ENCODE measurements around the gene CASZ1. TPM values are rescaled to one million over a fixed set of nuclear protein-coding genes. Genes with fewer than 3 reads are reported as not detected.

The CASZ1 gene
- total RNA-seq, 1 experiment from 2014 or later: 3.9 TPM

DNA sequence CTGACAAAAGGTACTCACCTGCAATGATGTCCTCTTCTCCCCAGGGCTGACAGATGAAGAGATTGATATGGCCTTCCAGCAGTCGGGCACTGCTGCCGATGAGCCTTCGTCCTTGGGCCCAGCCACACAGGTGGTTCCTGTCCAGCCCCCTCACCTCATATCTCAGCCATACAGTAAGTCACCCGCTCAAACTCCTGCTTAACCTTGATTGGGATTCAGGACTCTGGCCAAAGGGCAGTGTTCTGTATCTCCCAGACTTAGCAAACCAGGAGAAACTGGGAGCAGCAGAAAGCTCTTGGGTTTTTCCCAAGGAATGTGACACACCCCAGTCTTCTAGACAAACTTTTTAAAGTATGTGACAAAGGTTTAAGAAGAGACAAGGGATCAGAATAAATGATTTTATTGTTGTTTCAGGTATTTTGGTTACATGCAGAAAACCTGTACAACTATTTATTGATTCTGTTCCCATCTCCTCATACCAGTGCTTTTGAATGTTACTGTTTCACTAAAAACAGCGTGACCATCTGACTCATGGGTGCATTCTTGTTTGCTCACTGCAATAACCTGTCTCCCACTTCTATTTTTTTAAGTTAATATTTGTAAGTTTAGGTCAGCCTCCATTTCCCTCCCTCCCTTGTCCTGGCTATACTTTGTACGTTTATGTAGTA lies 197.1 kb downstream of the CASZ1 start:
- H3K27me3 ChIP-seq (ENCODE audit: insufficient read depth, low read length): no peaks in the 10 kb centered on the region; the same call in 1 of the 2 replicates
- no peak overlapping the region for H2BK5ac ChIP-seq (ENCODE audit: insufficient read length, low read length)
- H3K4me3 Mint-ChIP-seq: no peak overlapping the region
- 0 out of 7 replicates have a peak, but pooled peaks cover 0 to 4% (median 0%) of the 10 kb centered on the region in 3 experiments for H3K36me3 Mint-ChIP-seq (ENCODE audit: insufficient read depth in 1 of 3, low read depth in 3 of 3)
- WGBS (ENCODE audit: extremely low coverage, insufficient read length, low lambda C conversion rate): no CpG with 5 or more reads among the region's 6 CpGs
- no peak overlapping the region for H4K8ac ChIP-seq (replicated peaks; ENCODE audit: insufficient read length, low read depth, low read length)
- no peaks in the 10 kb centered on the region for H3K9me3 Mint-ChIP-seq
- no peak overlapping the region for H3K27ac ChIP-seq (ENCODE audit: insufficient read length, low read depth, low read length)
- no peak overlapping the region for H2BK120ac ChIP-seq (ENCODE audit: low read depth, low read length, poor library complexity, severe bottlenecking)
- peaks cover 2% of the 10 kb centered on the region for H4K20me1 ChIP-seq (ENCODE audit: control insufficient read depth, insufficient read depth, insufficient read length)
- peaks cover 11% of the 10 kb centered on the region; the same call in 1 of the 2 replicates for H3K4me1 ChIP-seq (ENCODE audit: insufficient read depth, low read length)
- TF ChIP-seq, protein P1, sequence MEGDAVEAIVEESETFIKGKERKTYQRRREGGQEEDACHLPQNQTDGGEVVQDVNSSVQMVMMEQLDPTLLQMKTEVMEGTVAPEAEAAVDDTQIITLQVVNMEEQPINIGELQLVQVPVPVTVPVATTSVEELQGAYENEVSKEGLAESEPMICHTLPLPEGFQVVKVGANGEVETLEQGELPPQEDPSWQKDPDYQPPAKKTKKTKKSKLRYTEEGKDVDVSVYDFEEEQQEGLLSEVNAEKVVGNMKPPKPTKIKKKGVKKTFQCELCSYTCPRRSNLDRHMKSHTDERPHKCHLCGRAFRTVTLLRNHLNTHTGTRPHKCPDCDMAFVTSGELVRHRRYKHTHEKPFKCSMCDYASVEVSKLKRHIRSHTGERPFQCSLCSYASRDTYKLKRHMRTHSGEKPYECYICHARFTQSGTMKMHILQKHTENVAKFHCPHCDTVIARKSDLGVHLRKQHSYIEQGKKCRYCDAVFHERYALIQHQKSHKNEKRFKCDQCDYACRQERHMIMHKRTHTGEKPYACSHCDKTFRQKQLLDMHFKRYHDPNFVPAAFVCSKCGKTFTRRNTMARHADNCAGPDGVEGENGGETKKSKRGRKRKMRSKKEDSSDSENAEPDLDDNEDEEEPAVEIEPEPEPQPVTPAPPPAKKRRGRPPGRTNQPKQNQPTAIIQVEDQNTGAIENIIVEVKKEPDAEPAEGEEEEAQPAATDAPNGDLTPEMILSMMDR (conservative IDR thresholded peaks at IDR 0.05): no peak
- H4K5ac ChIP-seq (ENCODE audit: insufficient read length, low read depth, low read length): no peak overlapping the region
- no peak overlapping the region for H2BK15ac ChIP-seq (ENCODE audit: low read depth, low read length)
- H3K9me3 ChIP-seq (ENCODE audit: control insufficient read depth, low read depth, low read length): no peaks in the 10 kb centered on the region
- no peaks in the 10 kb centered on the region for H3K79me2 ChIP-seq (ENCODE audit: insufficient read depth, low read length)
- H2AK5ac ChIP-seq (ENCODE audit: insufficient read length, low read length): no peak overlapping the region
- no peak overlapping the region for H2BK12ac ChIP-seq (ENCODE audit: insufficient read length, low read depth, low read length)
- no peak overlapping the region for H3K23ac ChIP-seq (ENCODE audit: insufficient read length, low read depth, low read length)
- H3K27me3 Mint-ChIP-seq (ENCODE audit: low read depth): no peaks in the 10 kb centered on the region
- H3K18ac ChIP-seq (ENCODE audit: insufficient read length, low read depth, low read length): no peak overlapping the region
- H3K4me2 ChIP-seq (ENCODE audit: insufficient read depth, insufficient read length, low read length): no peak overlapping the region
- no peak overlapping the region; a peak in 2 of 7 replicates for H3K27ac Mint-ChIP-seq
- H2AFZ ChIP-seq (ENCODE audit: low read length): no peak overlapping the region
- H3K4ac ChIP-seq (ENCODE audit: low read depth, low read length): no peak overlapping the region
- H3K23me2 ChIP-seq (ENCODE audit: insufficient read length, low read depth, low read length, poor library complexity, severe bottlenecking): peaks cover 4% of the 10 kb centered on the region
- H3K4me1 Mint-ChIP-seq: peaks cover 37 to 39% of the 10 kb centered on the region in 2 experiments
- no peak for DNase-seq
- H3K79me1 ChIP-seq (ENCODE audit: insufficient read depth, low read depth, low read length, poor library complexity, severe bottlenecking): no peaks in the 10 kb centered on the region
- no peak overlapping the region for H2BK20ac ChIP-seq (ENCODE audit: low read depth, low read length, poor library complexity, severe bottlenecking)
- H3K56ac ChIP-seq (ENCODE audit: insufficient read length, low read depth, low read length): no peak overlapping the region
- H4K91ac ChIP-seq (ENCODE audit: insufficient read length, low read depth, low read length): no peak overlapping the region
- no peak overlapping the region for H3T11ph ChIP-seq (ENCODE audit: low read length)
- H3K9ac ChIP-seq (ENCODE audit: extremely low read depth, insufficient read length, low read length): no peak overlapping the region
- H3K14ac ChIP-seq (ENCODE audit: insufficient read depth, low read length): no peak overlapping the region

All from H9 (cell line).